Measurements from ENCODE around the gene ANXA2R. TPM values are rescaled to one million over a fixed set of nuclear protein-coding genes. Genes with fewer than 3 reads are reported as not detected.

The ANXA2R gene
- total RNA-seq, 1 donor from 2014 or later = 1.2 TPM

DNA sequence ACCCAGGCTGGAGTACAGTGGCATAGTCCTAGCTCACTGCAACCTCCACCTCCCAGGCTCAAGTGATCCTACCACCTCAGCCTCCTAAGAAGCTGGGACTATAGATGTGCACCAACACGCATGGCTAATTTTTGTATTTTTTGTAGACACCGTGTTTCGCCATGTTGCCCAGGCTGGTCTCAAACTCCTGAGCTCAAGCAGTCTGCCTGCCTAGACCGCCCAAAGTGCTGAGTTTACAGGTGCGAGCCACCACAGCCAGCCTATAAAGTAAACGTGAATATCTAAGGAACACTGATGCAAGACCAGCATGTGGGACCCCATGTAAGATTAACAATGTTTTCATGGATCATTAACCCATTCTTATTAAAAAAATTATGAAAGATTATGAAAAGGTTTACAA lies 15.9 kb downstream of the ANXA2R start:
- no peak for DNase-seq (ENCODE audit: low read depth, low spot score)
- no peak overlapping the region for H3K27ac Mint-ChIP-seq (ENCODE audit: unreplicated experiment)
- peaks cover 87% of the 10 kb centered on the region for H3K27me3 Mint-ChIP-seq (ENCODE audit: low read depth)
- peaks cover 15% of the 10 kb centered on the region for H3K4me1 Mint-ChIP-seq
- peaks cover 3% of the 10 kb centered on the region for H3K36me3 Mint-ChIP-seq (ENCODE audit: low read depth)
- no peaks in the 10 kb centered on the region for H3K9me3 Mint-ChIP-seq
- H3K4me3 Mint-ChIP-seq = no peak overlapping the region
- TF ChIP-seq, protein P1, sequence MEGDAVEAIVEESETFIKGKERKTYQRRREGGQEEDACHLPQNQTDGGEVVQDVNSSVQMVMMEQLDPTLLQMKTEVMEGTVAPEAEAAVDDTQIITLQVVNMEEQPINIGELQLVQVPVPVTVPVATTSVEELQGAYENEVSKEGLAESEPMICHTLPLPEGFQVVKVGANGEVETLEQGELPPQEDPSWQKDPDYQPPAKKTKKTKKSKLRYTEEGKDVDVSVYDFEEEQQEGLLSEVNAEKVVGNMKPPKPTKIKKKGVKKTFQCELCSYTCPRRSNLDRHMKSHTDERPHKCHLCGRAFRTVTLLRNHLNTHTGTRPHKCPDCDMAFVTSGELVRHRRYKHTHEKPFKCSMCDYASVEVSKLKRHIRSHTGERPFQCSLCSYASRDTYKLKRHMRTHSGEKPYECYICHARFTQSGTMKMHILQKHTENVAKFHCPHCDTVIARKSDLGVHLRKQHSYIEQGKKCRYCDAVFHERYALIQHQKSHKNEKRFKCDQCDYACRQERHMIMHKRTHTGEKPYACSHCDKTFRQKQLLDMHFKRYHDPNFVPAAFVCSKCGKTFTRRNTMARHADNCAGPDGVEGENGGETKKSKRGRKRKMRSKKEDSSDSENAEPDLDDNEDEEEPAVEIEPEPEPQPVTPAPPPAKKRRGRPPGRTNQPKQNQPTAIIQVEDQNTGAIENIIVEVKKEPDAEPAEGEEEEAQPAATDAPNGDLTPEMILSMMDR (conservative IDR thresholded peaks at IDR 0.05) = no peak

DNA sequence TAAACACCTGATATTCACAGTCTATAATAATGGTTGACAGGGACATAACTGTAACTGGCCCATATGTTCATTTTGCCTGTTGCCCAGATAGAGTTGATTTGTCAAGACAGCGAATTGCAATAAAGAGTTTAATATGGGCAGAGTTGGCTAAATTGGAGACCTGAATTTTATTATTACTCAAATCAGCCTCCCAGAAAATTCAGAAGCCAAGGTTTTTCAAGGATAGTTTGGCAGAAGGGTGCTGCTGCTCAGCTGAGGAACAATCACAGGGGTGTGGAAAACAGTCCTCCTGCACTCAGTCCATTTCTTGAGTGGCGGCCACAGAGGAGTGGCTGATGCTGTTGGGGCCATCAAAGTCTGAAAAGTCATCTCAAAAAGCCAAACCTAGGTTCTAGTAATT lies 19.0 kb downstream of the ANXA2R start:
- Mint-ChIP-seq H3K4me3 (peak overlapping the region; percentile 38), H3K27ac (ENCODE audit: unreplicated experiment) (no peak overlapping the region)

DNA sequence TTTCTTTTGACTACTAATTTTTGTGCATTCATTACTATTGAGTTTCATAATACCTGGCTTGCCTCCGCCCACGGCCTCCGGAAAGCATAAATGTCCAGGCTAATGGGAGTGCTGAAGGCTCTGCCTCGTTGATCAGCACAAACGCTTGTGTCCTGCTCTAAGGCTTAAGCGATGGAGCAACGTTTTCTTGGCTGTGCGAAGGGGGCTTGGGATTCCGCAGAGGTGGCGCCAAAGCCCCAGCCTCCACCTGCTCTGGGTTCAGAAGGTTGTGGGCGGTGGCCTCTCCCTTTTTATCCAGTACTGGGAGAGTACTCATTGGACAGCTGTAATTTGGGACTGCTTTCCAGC lies 19.7 kb downstream of the ANXA2R start:
- no peak overlapping the region for H3K27ac Mint-ChIP-seq (ENCODE audit: unreplicated experiment)
- no peaks in the 10 kb centered on the region for H3K36me3 Mint-ChIP-seq (ENCODE audit: low read depth)
- H3K4me1 Mint-ChIP-seq = peaks cover 39% of the 10 kb centered on the region
- DNase-seq (ENCODE audit: low read depth, low spot score) = no peak
- H3K4me3 Mint-ChIP-seq = peak overlapping the region; percentile 96
- peaks cover 91% of the 10 kb centered on the region for H3K27me3 Mint-ChIP-seq (ENCODE audit: low read depth)
- TF ChIP-seq, protein P1 (conservative IDR thresholded peaks at IDR 0.05) = no peak
- no peaks in the 10 kb centered on the region for H3K9me3 Mint-ChIP-seq

More for the DNA sequence above, 19.0 kb downstream of the ANXA2R start:
- H3K9me3 Mint-ChIP-seq = no peaks in the 10 kb centered on the region
- H3K4me1 Mint-ChIP-seq = peaks cover 38% of the 10 kb centered on the region
- peaks cover 93% of the 10 kb centered on the region for H3K27me3 Mint-ChIP-seq (ENCODE audit: low read depth)
- H3K36me3 Mint-ChIP-seq (ENCODE audit: low read depth) = peaks cover under 1% of the 10 kb centered on the region
- DNase-seq (ENCODE audit: low read depth, low spot score) = no peak
- TF ChIP-seq, protein P1 (conservative IDR thresholded peaks at IDR 0.05) = no peak

DNA sequence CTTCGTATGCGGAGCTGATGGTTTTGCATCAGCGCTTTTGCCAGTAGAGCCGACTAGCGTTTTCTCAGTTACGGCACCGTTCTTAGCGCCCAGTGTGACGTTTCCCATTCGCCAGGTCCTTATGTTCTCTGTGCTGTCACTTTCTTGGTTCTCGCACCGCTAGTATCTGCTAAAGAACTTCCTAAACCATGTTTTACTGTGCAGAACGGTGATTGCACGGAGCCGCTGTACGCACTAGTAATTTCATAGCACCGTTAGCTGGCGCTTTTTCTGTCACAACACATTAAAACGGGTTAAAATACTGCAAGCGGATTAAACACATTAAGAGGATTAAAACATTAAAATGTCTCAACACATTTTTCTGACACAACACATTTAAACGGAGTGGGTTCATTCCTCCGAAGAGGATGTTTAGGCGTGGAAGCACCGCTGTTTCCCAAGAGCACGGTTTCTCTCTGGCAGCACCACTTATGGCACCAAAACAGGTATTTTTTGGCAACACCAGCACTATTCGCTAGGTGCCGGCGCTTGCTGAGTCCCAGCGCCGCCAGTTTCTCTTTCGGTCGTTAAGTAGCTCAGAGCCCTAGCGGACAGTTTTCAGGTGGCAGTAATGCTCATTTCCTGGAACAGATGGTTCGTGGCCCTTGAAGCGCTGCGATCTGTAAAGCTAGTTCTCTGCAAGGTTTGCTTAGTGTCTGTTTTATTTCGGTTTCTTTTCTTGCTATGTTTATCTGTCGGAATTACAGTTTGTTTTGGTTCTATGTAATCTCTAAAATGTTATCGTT lies 20.3 kb downstream of the ANXA2R start:
- peaks cover 39% of the 10 kb centered on the region for H3K4me1 Mint-ChIP-seq
- no peaks in the 10 kb centered on the region for H3K9me3 Mint-ChIP-seq
- TF ChIP-seq, protein P1 (conservative IDR thresholded peaks at IDR 0.05) = peak; percentile 65
- H3K27ac Mint-ChIP-seq (ENCODE audit: unreplicated experiment) = no peak overlapping the region
- DNase-seq (ENCODE audit: low read depth, low spot score) = no peak
- no peaks in the 10 kb centered on the region for H3K36me3 Mint-ChIP-seq (ENCODE audit: low read depth)
- peaks cover 91% of the 10 kb centered on the region for H3K27me3 Mint-ChIP-seq (ENCODE audit: low read depth)
- peak overlapping the region; percentile 96 for H3K4me3 Mint-ChIP-seq

DNA sequence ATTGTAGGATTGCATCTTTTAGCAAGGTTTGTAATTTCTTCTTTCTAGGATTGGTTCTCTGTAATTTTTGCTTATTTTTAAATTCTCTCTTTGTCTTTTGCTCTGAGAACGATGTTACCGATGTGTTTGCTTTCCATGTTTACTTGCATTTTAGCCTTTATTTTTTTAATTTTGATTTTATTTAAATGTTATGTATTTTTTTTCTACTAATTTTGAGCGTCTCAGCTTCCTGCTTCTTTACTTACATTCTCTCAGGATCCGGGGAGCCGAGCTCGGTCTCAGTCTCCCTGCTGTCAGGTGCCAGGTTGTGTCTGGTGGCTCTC lies 20.9 kb downstream of the ANXA2R start:
- Mint-ChIP-seq H3K9me3 (no peaks in the 10 kb centered on the region), H3K27me3 (ENCODE audit: low read depth) (peaks cover 87% of the 10 kb centered on the region), H3K36me3 (ENCODE audit: low read depth) (no peaks in the 10 kb centered on the region), H3K4me1 (peaks cover 39% of the 10 kb centered on the region), H3K27ac (ENCODE audit: unreplicated experiment) (no peak overlapping the region), H3K4me3 (peak overlapping the region; percentile 96)
- no peak for DNase-seq (ENCODE audit: low read depth, low spot score)
- TF ChIP-seq, protein P1 (conservative IDR thresholded peaks at IDR 0.05) = no peak
